CD4-positive, alpha-beta T cell treated with Interleukin-21 for 1 hour (primary cell): Measurements from ENCODE around the gene AKAP11.
A peak's percentile ranks its signal among the peaks of the same experiment; 100 is the strongest.
"Not testable (repeated sequence)": the region's sequence is repeated elsewhere in the genome, so short reads cannot be mapped to it uniquely, and the experiment has no call there.

Experiments used
- DNase-seq: peaks from one replicate; pipeline ENCODE4 v3.0.0-alpha.2; 2020

The AKAP11 gene

DNA sequence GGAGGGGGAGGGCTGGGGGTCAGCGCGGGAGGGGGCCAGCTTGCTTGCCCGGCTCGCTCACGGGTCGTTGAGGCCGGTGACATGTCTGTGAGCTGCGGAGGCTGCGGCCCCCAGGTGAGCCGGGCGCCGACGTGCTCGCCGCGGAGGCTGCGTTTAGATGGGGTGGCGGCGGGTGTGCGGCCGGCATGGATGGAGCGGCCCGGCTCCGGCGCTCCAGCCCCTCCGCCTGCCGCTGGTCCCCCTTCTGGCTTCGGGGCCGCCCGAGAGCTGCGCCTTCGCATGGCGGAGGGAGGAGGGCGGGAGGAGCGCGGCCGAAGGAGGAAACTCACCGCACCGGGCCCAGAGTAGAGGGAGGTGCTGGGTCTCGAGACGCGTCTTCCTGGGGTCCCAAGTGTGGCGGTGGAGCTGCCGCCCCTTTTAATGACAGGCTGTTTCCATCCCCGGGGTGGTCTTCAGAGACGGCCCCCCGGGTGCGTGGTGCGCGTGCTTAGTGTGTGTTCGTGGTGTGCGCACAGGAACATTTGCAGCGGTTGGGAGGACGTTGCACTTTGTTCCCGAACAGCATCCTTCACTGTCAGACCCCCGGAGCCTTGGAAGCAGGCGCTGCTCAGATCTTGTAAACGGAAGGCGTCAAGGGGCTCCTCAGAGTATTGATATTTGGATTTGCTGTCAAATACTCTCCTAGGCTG, at the start of gene AKAP11:
TSS of gene AKAP11 (plus strand) at position 38 of the 689 bp plus-strand sequence. CDS start 14,197 bp downstream, outside the sequence.
- no peak for DNase-seq

GRCh38 chr13:42223681-42224080, 48.3 kb upstream of the AKAP11 start:
- DNase-seq, result no peak

- no peak for DNase-seq
Measured at GRCh38 chr13:42225051-42225450, 46.9 kb upstream of the AKAP11 start.

GRCh38 chr13:42226759-42227158, 45.2 kb upstream of the AKAP11 start:
- not testable (repeated sequence) for DNase-seq

DNA sequence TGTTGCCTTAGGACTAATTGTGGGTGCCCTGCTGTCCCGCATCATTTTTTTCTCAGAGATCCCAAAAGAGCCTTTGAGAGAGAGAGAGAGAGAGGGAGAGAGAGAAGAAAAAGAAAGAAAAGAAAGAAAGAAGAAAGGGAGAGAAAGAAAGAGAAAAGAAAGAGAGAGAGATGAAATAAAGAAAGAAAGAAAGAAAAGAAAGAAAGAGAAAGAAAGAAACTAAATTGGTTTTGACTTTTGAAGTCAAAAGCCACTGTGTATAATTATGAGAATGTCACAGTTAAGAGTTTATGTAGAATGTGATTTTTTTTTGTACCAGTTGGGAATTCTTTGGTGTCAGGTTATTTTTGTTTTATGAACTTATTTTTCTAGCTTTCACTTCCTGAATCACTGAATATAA, 43.4 kb upstream of the AKAP11 start:
- no peak for DNase-seq

- no peak for DNase-seq
Measured at GRCh38 chr13:42229287-42229686, 42.7 kb upstream of the AKAP11 start.

DNA sequence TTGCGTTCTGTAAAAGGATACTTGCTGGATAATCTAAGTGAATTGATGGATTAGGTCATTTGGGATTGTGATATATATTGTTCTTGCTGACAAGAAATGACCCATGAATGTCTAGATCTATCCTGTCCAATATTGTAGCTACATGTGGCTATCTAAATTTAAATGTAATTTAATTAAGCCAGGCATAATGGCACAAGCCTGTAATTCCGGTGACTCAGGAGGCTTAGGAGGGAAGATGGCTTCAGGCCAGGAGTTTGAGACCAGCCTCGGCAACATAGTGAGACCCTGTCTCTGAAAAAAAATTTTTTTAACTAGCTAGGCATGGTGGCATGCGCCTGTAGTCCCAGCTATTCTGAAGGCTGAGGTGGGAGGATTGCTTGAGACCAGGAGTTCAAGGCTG, 39.3 kb upstream of the AKAP11 start:
- no peak for DNase-seq

DNA sequence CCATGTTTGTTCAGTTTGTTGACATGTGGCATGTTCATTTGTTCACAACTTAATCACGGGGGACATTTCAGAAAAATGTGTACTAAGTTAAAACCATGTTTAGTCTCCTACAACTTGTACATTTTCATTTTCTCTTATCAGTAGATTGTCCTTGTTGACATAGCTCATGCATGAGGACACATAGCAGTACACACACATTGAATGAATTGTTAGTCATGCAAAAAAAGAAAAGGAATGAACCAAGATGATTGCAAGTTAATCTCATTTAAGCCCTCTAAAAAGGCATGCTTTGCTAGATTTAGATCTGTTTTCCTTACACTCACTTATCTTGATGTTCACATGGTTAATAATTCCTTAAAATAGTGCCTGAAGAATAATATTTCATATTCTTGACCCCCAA, 38.2 kb upstream of the AKAP11 start:
- DNase-seq, result no peak

DNA sequence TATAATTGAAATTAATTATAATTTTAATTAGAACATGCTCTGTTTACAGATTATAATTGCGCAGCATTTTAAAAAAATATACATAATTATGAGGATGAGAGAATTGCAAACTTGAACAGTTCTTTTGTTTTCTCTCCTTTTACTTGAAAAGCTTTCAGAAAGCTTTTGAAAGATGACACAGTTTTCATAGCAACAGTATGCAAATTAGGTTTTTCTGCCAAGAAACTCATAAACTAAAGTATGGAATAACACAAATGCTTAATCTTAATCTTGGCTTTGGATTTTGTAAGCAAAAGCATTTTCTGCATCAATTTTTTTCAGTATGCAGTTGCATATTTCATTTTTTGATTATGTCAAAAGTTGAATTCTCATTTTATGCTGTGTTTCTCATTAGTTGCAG, 32.8 kb upstream of the AKAP11 start:
- DNase-seq, result no peak

GRCh38 chr13:42239644-42240043, 32.3 kb upstream of the AKAP11 start:
- DNase-seq, result no peak

- DNase-seq, result no peak
Measured at GRCh38 chr13:42246541-42246940, 25.4 kb upstream of the AKAP11 start.

- DNase-seq, result no peak
Measured at GRCh38 chr13:42247883-42248282, 24.1 kb upstream of the AKAP11 start.

DNA sequence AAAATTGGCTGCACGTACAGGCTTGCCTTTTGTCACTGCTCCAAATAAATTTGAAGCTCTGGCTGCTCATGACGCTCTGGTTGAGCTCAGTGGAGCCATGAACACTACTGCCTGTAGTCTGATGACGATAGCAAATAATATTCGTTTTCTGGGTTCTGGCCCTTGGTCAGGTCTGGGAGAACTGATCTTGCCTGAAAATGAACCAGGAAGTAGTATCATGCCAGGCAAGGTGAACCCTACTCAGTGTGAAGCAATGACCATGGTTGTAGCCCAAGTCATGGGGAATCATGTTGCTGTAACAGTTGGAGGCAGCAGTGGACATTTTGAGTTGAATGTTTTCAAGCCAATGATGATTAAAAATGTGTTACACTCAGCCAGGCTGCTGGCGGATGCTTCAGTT, 16.1 kb upstream of the AKAP11 start:
- DNase-seq, result no peak

DNA sequence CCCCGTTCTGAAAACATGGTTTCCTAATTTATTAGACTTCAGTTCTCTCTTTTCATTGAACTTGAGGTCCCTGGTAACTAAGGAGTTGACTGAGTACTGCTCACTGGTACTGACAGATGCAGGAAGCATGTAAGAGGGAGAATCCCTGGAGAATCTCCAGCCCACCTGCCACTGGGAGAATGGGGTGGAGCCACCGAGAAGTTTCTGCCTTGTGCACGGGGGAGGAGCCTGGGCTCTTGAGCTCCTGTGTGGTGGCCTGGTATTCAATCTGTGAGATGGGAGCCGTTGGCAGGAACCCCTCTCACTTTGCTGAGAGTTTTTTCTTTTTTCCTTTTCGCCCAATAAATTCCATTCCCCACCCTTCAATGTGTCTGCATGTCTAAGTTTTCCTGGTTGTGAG, 13.2 kb upstream of the AKAP11 start:
- DNase-seq, result no peak

DNA sequence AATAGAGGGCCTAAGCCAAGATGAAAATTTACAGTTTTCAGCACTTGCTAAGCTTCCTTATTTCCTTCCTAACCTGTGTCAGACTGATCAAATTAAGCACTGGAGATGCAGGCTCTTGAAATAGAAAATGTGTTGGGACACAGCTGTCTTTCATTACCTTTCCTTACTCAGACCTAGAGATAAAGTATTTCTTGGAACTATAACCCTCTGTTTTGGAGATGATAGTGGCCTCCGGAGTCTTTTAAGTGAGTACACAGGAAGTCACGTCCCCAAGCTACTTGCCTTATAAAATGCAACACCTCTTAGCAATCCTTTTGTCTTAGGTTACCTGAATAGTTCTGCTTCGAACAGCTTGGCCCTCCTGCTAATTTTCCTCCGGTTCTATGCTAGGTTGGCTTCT, 12.4 kb upstream of the AKAP11 start:
- no peak for DNase-seq

GRCh38 chr13:42260903-42261654, 10.9 kb upstream of the AKAP11 start:
- DNase-seq, result no peak

DNA sequence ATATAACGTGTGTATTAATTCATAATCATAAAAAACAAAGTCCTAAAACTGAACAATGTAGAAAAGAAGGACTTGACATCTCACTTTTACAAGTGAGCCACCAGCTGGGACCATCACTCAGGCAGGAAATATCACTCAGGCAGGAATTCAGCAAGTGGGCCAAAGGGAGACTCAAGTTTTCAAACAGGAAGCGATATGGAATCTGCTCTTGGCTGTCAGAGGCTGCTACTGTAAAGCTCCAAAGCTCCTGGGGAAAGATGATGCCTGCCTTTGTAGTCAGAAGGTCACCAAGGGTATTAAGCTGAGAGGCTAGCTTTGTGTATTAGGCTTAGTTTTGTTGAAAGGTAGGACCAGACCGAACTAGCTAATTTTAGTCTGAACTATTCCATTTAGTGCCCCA, 5.5 kb upstream of the AKAP11 start:
- no peak for DNase-seq

DNA sequence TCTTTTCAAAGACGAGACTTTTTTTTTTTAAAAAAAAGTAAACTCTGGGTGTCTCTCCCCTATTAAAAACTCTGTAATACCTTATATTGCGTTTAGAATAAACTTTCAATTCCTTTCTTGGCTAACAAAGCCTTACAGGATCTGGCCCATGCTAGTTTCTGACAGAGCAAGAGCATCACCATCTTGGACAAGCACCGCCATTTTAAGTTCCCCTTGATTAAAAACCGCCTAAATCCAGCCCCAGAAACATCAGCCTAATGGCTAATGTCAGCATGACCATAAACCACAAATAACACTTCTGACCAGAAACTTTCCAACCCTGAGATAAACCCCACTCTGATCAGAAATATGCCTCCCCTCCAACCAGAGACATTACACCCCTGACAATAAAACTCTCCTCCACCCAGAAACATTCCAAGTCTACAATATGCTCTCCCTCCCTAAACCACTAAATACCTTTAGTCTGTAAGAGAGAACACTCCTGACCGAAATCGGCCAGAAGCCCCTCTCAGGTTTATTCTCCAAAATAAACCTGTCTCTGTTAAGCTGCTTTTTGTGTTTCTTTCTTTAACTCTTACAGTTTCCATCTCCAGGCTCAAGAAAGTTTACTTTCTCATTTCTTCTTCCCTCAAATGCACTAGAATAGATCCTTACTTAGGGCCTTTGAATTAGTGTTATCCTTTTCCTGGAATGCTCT, 1.6 kb upstream of the AKAP11 start:
- DNase-seq, result no peak

- no peak for DNase-seq
Measured at GRCh38 chr13:42270857-42271215, 1.1 kb upstream of the AKAP11 start.

GRCh38 chr13:42271337-42272114, 426 bp upstream of the AKAP11 start:
- DNase-seq, result peak; percentile 97

GRCh38 chr13:42272804-42273175, 838 bp downstream of the AKAP11 start:
- no peak for DNase-seq

- no peak for DNase-seq
Measured at GRCh38 chr13:42274386-42275097, 2.6 kb downstream of the AKAP11 start.

DNA sequence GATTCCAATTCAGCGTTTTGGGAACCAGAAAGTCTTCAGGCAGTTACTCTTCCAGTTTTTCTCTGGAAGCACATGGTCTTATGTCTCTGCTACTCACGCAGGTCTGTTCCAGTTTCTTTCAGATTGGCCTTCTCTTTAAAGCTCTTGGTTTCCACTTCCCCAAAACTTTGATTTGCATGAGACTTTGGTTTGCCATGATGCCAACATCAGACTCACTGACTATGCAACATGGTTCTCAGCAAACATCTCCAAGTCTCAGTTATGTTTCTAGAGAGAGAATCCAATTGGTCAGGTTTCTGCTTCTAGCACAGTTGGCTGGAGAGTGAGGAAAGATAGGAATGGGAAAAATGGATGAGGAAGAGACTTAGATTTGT, 3.1 kb downstream of the AKAP11 start:
- no peak for DNase-seq
